ENCODE results near the gene ARMC8. TPM values are rescaled to one million over a fixed set of nuclear protein-coding genes. Genes with fewer than 3 reads are reported as not detected.
"Not testable (repeated sequence)": the region's sequence is repeated elsewhere in the genome, so short reads cannot be mapped to it uniquely, and the experiment has no call there.

The ARMC8 gene, protein sequence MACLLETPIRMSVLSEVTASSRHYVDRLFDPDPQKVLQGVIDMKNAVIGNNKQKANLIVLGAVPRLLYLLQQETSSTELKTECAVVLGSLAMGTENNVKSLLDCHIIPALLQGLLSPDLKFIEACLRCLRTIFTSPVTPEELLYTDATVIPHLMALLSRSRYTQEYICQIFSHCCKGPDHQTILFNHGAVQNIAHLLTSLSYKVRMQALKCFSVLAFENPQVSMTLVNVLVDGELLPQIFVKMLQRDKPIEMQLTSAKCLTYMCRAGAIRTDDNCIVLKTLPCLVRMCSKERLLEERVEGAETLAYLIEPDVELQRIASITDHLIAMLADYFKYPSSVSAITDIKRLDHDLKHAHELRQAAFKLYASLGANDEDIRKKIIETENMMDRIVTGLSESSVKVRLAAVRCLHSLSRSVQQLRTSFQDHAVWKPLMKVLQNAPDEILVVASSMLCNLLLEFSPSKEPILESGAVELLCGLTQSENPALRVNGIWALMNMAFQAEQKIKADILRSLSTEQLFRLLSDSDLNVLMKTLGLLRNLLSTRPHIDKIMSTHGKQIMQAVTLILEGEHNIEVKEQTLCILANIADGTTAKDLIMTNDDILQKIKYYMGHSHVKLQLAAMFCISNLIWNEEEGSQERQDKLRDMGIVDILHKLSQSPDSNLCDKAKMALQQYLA
- 46.0 and 48.1 TPM in 2 replicates for total RNA-seq

DNA sequence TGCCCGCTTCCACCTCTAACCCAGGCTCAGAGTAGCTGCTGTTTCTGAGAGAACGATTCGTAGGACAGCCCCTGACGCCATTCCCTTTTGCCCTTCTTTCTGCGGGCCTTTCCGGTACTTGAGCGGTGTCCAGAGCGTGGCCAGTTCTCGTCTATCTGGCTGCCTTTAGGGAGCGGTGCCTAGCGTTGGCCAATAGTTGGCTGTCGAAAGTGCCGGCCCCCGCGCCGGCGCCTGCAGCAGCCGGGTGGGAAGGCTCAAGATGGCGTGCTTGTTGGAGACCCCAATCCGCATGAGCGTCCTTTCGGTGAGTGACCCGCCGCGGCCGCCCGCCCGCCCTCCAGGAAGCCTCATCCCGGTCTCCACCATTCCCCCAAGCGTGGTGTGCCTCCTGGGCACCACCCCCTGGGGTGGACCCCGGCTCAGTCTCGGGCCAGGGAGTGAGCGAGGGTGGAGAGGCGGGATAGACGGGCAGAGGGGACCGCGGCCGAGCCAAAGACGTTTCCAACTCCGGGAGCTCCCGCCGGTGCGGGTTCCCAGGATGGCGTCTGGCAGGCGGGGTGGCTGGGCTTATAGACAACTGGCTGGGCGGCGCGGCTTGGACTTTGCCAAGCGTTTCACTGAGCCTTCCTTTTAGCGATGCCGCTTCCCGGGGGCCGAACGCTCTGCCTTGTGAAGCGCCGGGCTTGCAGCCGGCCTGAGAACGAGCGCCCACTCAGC is at the start of gene ARMC8:
Gene ARMC8 (plus strand): TSS at position 6 of the 717 bp plus-strand sequence. CDS start 254 bp downstream, at position 260.
- H3K4me1 Mint-ChIP-seq, result peaks cover 31% of the 10 kb centered on the region
- DNase-seq, result no peak
- H3K27ac Mint-ChIP-seq, result peak within 1 kb of the TSS; percentile 96
- peaks cover 14% of the 10 kb centered on the region for H3K36me3 Mint-ChIP-seq (ENCODE audit: low read depth)
- peak within 1 kb of the TSS; percentile 92 for H3K4me3 Mint-ChIP-seq
- H3K27me3 Mint-ChIP-seq, result peaks cover 16% of the 10 kb centered on the region
- intact Hi-C loops (cut with micrococcal nuclease), result loop anchor here (1.0 to 10.0 kb wide), 5 partner anchors 13 to 1167 kb away; partner anchors contain the start of genes DBR1 and NME9
- no peaks in the 10 kb centered on the region for H3K9me3 Mint-ChIP-seq

DNA sequence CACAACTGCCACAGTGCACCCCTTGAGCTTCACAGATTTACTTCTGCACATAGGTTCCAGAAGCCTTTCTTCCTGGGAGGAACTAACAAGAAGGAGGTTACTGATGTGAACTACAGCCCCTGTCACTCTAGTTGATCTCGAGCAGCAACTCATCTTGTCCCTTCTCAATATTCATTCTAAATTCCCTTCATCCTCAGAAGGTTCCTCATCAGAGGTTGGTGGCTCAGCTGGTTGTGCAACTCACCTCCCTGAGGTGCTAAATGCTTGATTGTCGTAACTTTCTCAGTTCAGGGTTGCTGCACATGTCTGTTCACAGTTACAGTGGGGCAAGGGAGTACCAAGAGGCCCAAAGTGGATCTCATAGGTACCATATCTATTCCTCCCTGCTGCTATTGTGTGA is 49.2 kb upstream of the ARMC8 start:
- Mint-ChIP-seq H3K36me3 (ENCODE audit: low read depth) (no peaks in the 10 kb centered on the region), H3K4me1 (peaks cover 2% of the 10 kb centered on the region), H3K27me3 (peaks cover 13% of the 10 kb centered on the region), H3K27ac (no peak overlapping the region), H3K4me3 (no peak overlapping the region), H3K9me3 (no peaks in the 10 kb centered on the region)
- no peak for DNase-seq
- intact Hi-C loops (cut with micrococcal nuclease), result no loop called here

DNA sequence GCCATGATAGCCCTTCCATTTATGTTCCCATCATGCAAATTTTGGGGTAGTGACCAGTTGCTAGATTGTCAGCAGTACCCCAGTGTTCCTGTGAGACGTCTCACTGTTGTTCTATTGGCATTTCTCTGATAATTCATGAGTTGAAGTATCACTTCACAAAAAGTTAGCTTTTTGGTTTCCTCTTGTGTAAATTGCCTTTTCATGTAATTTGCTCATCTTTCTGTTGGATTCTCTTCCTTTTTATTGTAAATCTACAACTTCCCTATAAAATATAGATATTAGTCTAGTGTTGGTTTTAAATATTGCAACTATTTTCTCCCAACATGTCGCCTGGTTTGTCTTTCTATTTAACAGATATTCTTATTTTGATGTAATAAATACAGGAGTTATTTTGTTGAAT is 47.4 kb upstream of the ARMC8 start:
- no peak overlapping the region for H3K27ac Mint-ChIP-seq
- peaks cover 14% of the 10 kb centered on the region for H3K27me3 Mint-ChIP-seq
- no peaks in the 10 kb centered on the region for H3K9me3 Mint-ChIP-seq
- H3K4me1 Mint-ChIP-seq, result peaks cover 2% of the 10 kb centered on the region
- DNase-seq, result no peak
- no peaks in the 10 kb centered on the region for H3K36me3 Mint-ChIP-seq (ENCODE audit: low read depth)
- intact Hi-C loops (cut with micrococcal nuclease), result no loop called here
- no peak overlapping the region for H3K4me3 Mint-ChIP-seq

DNA sequence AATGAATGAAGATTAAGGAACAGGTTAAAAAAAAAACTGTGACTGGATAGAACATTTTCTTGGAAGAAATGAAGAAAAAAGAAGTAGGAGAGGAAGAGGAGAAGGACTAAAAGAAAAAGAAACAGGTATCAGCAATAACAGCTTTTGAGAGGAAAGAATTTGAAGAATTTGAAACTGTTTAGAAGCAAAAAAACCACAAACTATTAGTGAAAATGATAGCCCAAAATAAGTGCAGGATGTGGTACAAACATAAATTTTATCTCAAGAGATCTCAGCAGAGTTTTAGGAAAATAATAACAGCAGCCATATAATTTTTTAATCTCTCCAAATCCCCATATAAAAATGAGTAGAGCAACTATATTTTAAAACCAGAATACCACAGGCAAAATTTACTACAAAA is 46.2 kb upstream of the ARMC8 start:
- H3K36me3 Mint-ChIP-seq (ENCODE audit: low read depth), result no peaks in the 10 kb centered on the region
- H3K9me3 Mint-ChIP-seq, result no peaks in the 10 kb centered on the region
- peaks cover 2% of the 10 kb centered on the region for H3K4me1 Mint-ChIP-seq
- intact Hi-C loops (cut with micrococcal nuclease), result no loop called here
- DNase-seq, result no peak
- H3K27ac Mint-ChIP-seq, result no peak overlapping the region
- H3K4me3 Mint-ChIP-seq, result no peak overlapping the region
- H3K27me3 Mint-ChIP-seq, result peaks cover 17% of the 10 kb centered on the region

DNA sequence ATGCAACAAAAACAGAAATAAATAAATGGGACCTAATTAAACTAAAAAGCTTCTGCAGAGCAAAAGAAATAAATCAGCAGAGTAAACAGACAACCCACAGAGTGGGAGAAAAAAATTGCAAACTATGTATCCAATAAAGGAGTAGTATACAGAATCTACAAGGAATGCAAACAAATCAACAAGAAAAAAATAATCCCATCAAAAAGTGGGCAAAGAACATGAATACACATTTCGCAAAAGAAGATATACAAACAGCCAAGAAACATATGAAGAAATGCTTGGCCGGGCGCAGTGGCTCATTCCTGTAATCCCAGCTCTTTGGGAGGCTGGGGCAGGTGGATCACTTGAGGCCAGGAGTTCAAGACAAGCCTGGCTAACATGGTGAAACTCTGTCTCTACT is 44.9 kb upstream of the ARMC8 start:
- H3K36me3 Mint-ChIP-seq (ENCODE audit: low read depth); intact Hi-C loops (cut with micrococcal nuclease); H3K4me1 Mint-ChIP-seq; H3K9me3 Mint-ChIP-seq; H3K4me3 Mint-ChIP-seq; H3K27ac Mint-ChIP-seq; DNase-seq: not testable (repeated sequence)
- peaks cover 21% of the 10 kb centered on the region for H3K27me3 Mint-ChIP-seq

DNA sequence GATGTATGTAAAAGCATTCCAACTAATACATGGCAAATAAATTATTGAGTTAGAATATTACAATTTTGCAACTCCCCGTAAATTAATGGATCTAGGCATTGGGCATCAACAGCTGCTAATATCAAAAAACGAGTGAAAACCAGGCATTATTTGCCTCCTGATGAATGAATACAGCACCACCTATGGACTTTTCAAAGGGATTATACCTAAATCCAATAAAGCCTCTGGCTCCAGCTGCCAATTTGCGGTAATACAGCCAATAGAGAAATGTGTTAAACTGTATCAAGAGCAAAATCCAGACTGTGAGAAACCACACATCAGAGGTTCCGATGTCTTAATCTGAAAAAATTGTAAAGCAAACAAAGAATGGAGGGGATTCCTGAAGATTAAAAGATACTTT is 38.6 kb upstream of the ARMC8 start:
- no peaks in the 10 kb centered on the region for H3K4me1 Mint-ChIP-seq
- H3K9me3 Mint-ChIP-seq, result no peaks in the 10 kb centered on the region
- DNase-seq, result no peak
- H3K27me3 Mint-ChIP-seq, result peaks cover 14% of the 10 kb centered on the region
- intact Hi-C loops (cut with micrococcal nuclease), result no loop called here
- H3K4me3 Mint-ChIP-seq, result no peak overlapping the region
- no peaks in the 10 kb centered on the region for H3K36me3 Mint-ChIP-seq (ENCODE audit: low read depth)
- no peak overlapping the region for H3K27ac Mint-ChIP-seq

DNA sequence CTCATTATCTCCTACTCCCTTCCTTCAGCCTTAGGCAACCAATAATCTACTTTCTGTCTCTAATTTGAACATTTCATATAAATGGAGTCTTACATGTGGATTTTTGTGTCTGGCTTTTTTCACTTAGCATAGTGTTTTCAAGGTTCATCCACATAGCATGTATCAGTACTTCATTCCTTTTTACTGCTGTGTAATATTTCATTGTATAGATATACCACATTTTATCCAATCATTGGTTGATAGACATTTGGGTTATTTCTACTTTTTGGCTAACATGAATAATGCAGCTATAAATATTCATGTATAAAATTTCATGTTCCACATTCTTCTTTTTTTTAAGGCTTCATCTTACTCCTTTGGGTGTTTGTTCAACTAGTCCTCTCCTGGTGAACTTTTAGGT is 32.6 kb upstream of the ARMC8 start:
- no peak overlapping the region for H3K27ac Mint-ChIP-seq
- H3K36me3 Mint-ChIP-seq (ENCODE audit: low read depth), result no peaks in the 10 kb centered on the region
- no peaks in the 10 kb centered on the region for H3K4me1 Mint-ChIP-seq
- H3K27me3 Mint-ChIP-seq, result peaks cover 3% of the 10 kb centered on the region
- intact Hi-C loops (cut with micrococcal nuclease), result no loop called here
- no peak overlapping the region for H3K4me3 Mint-ChIP-seq
- DNase-seq, result no peak
- peaks cover 7% of the 10 kb centered on the region for H3K9me3 Mint-ChIP-seq

DNA sequence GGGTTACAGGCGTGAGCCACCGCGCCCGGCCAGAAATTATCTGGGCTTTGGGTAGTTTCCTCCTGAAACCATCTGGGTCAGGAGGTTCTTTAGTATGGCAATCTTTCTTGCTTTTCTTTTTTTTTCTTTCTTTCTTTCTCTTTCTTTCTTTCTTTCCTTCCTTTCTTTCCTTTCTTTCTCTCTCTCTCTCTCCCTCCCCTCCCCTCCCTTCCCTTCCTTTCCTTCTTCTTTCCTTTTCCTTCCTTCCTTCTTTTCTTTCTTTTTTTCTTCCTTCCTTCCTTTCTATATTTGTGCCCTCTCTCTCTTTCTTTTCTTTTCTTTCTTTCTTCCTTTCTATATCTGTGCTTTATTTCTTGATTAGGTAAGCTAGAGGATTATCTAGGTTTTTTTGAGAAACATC is 29.4 kb upstream of the ARMC8 start:
- no peak overlapping the region for H3K27ac Mint-ChIP-seq
- H3K4me3 Mint-ChIP-seq, result no peak overlapping the region
- intact Hi-C loops (cut with micrococcal nuclease), result no loop called here
- peaks cover 2% of the 10 kb centered on the region for H3K27me3 Mint-ChIP-seq
- DNase-seq, result no peak
- no peaks in the 10 kb centered on the region for H3K4me1 Mint-ChIP-seq
- H3K9me3 Mint-ChIP-seq, result peaks cover 7% of the 10 kb centered on the region
- H3K36me3 Mint-ChIP-seq (ENCODE audit: low read depth), result peaks cover 21% of the 10 kb centered on the region

DNA sequence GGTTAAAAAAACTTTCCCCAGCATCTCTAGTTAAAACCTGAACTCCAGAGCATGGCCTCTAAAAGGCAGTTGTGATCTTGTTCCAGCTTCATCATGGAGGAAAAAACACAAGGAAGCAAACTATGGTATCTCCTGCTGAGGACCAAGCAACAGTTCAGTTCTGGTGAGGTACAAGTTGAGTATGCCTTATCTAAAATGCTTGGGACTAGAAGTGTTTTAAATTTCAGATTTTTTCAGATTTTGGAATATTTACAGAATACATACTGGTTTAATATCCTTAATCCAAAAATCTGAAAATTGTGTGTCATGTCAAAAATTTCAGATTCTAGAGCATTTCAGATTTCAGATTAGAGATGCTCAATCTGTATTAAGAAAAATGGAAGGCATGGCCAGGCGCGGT is 22.0 kb upstream of the ARMC8 start:
- no peak overlapping the region for H3K27ac Mint-ChIP-seq
- DNase-seq, result no peak
- no peaks in the 10 kb centered on the region for H3K9me3 Mint-ChIP-seq
- H3K36me3 Mint-ChIP-seq (ENCODE audit: low read depth), result peaks cover 60% of the 10 kb centered on the region
- no peaks in the 10 kb centered on the region for H3K27me3 Mint-ChIP-seq
- no peak overlapping the region for H3K4me3 Mint-ChIP-seq
- H3K4me1 Mint-ChIP-seq, result no peaks in the 10 kb centered on the region
- intact Hi-C loops (cut with micrococcal nuclease), result no loop called here

DNA sequence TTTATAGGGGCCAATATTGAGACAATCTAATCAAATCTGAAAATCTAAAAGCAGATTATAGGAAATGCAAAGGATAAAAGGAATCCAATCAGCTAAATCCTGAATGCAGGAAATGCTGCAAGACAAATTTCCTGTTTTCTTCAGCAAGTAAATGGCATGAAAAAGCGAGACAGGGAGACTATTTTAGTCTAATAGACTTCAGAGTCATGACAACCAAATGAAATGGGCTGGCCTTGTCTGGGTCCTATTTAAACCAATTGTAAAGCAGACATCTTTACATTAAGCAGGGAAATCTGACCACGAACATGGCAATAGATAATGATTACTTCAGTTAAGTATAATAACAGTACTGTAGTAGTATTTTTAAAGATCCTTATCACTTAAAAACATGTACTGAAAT is 14.5 kb upstream of the ARMC8 start:
- peak overlapping the region; percentile 50 for H3K4me3 Mint-ChIP-seq
- no peaks in the 10 kb centered on the region for H3K9me3 Mint-ChIP-seq
- intact Hi-C loops (cut with micrococcal nuclease), result loop anchor here (5.0 kb wide), 1 partner anchor 105 kb away; no protein-coding TSS in a partner anchor
- H3K27ac Mint-ChIP-seq, result peak overlapping the region; percentile 37
- peaks cover 24% of the 10 kb centered on the region for H3K36me3 Mint-ChIP-seq (ENCODE audit: low read depth)
- DNase-seq, result no peak
- no peaks in the 10 kb centered on the region for H3K27me3 Mint-ChIP-seq
- peaks cover 29% of the 10 kb centered on the region for H3K4me1 Mint-ChIP-seq

DNA sequence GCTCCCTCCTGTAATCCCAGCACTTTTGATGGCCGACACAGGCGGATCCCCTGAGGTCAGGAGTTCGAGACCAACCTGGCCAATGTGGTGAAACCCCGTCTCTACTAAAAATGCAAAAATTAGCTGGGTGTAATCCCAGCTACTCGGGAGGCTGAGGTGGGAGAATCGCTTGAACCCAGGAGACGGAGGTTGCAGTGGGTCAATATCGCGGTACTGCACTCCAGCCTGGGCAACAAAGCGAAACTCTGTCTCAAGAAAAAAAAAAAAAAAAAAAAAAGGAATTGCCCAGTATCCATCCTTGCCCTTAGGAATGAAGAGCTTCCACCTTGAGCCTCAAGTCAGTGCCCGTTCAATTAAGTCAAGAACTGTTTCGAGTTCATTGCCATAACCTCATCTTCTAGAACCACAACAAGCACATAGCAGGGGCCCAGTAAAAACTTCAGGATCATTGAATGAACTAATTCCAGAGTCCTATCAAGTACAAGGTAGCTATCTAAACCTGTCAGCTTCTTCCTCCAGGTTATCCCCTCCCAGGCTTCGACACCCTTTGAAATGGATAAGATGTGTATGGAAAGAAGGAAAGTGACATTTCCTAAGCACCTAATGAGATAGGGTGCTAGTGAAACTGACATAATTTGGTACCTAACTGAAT is 13.2 kb upstream of the ARMC8 start:
- H3K9me3 Mint-ChIP-seq, result no peaks in the 10 kb centered on the region
- H3K27me3 Mint-ChIP-seq, result no peaks in the 10 kb centered on the region
- H3K36me3 Mint-ChIP-seq (ENCODE audit: low read depth), result peaks cover 23% of the 10 kb centered on the region
- H3K27ac Mint-ChIP-seq, result peak overlapping the region; percentile 94
- DNase-seq, result peak; percentile 62
- intact Hi-C loops (cut with micrococcal nuclease), result loop anchor here (1.0 to 5.0 kb wide), 4 partner anchors 13 to 661 kb away; partner anchors contain the start of genes ARMC8, DZIP1L and PIK3CB
- H3K4me1 Mint-ChIP-seq, result peaks cover 29% of the 10 kb centered on the region
- peak overlapping the region; percentile 98 for H3K4me3 Mint-ChIP-seq

DNA sequence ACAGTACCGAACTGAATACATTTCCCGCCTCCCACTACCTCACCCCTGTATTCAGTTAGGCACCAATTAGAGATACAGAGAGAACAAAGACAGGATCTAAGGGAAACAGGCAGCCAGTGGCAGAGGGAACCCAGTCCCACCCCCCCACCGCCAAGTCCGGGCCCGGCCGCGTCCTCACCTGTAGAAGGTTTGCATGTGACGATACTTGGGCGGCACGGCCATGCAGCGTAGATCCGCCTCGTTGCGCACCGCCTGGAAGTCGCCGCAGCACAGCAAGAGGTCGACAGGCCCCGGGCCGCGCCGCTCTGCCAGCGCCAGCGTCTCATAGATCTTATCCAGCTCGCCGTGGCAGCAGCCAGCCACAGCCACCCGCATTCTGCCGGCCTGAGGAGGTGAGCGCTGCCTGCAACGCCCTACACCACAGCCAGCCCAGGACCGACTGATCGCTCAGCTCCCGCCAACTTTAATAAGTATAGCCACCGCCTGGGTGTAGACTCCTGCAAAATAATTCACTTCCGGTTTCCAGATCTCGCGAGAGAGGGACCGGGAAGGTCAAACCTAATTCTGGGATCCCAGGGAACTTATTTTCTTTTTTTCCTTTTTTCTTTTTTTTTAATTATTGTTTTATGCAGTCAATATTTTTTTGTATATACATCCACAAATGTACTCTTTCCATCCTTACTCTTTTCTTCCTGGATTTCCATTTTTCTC is 12.5 kb upstream of the ARMC8 start, which contains the start of gene DBR1:
Gene DBR1 (minus strand): TSS at position 501 of the 711 bp plus-strand sequence. CDS start 126 bp downstream, at position 375.
- H3K36me3 Mint-ChIP-seq (ENCODE audit: low read depth), result peaks cover 22% of the 10 kb centered on the region

More for the DNA sequence above, 12.5 kb upstream of the ARMC8 start, which contains the start of gene DBR1:
- Mint-ChIP-seq H3K9me3 (no peaks in the 10 kb centered on the region), H3K27me3 (peaks cover 3% of the 10 kb centered on the region), H3K27ac (peak within 1 kb of the TSS; percentile 94), H3K4me1 (peaks cover 29% of the 10 kb centered on the region), H3K4me3 (peak within 1 kb of the TSS; percentile 98)
- peak; percentile 93 for DNase-seq
- intact Hi-C loops (cut with micrococcal nuclease), result loop anchor here (1.0 to 5.0 kb wide), 4 partner anchors 13 to 660 kb away; partner anchors contain the start of genes ARMC8, DZIP1L and PIK3CB

Measured in activated CD4-positive, alpha-beta T cell treated with anti-CD3 and anti-CD28 coated beads, Interleukin-2, amount 10 ng/mL, durations not matched to agents 24 days and 14 days (primary cell).